GM12878 (cell line): ENCODE measurements around the gene KRTAP19-1. TPM values are rescaled to one million over a fixed set of nuclear protein-coding genes. Genes with fewer than 3 reads are reported as not detected.

Experiments
- ATAC-seq: fragments of 200-7000 bp; cut with Tn5 transposase; 3 replicates; pipeline ENCODE4 v1.9.1; 2020; ENCODE audit warnings: mild to moderate bottlenecking, moderate library complexity
- BruUV-seq: library from RNA; stranded (reverse); fragments of 400-500 nt; replicated peaks from 2 replicates; lab custom pipeline; 2021; lab: Mats Ljungman, UMichigan
- CTCF ChIA-PET: fragments of 300-600 bp; sonication (Branson Sonifier 250); formaldehyde crosslinking; extraction: SDS; loops from one replicate; lab custom pipeline; 2021; ENCODE audit warnings: inconsistent platforms; lab: Yijun Ruan, JAX
- POLR2A ChIA-PET: fragments of 350-600 bp; formaldehyde crosslinking; extraction: SDS; loops from one replicate; lab custom pipeline; 2021; ENCODE audit warnings: inconsistent platforms; lab: Charles Lee
- RAD21 ChIA-PET: fragments of 300-600 bp; sonication (Branson Sonifier 250); formaldehyde crosslinking; loops from one replicate; lab custom pipeline; 2023; ENCODE audit warnings: antibody characterized with exemption; ENCODE audit not compliant: unreplicated experiment; lab: Charles Lee
- SMC1A ChIA-PET: fragments of 300-600 bp; sonication (Branson Sonifier 250); formaldehyde crosslinking; loops from one replicate; lab custom pipeline; 2023; ENCODE audit not compliant: unreplicated experiment, uncharacterized antibody; lab: Charles Lee
- DNase-seq: peaks from one replicate; pipeline ENCODE4 v3.0.0-alpha.2; 2011; ENCODE audit warnings: low read depth, low spot score
- FAIRE-seq: peaks from 3 replicates; lab custom pipeline; 2011; peaks lifted over from hg19 to GRCh38; lab: Jason Lieb, UNC
- H2AFZ ChIP-seq: 2 replicates; pipeline ENCODE4 v1.6.0; 2011; ENCODE audit warnings: low read depth, low read length, control low read depth; ENCODE audit not compliant: control insufficient read depth
- H3K27ac ChIP-seq: 2 replicates; pipeline ENCODE4 v1.5.1; 2011; ENCODE audit warnings: control low read depth; ENCODE audit not compliant: control insufficient read depth, insufficient read depth
- H3K27me3 ChIP-seq, 2 experiments: replicated peaks in 1 of 2; 2 replicates each; pipeline versions ENCODE4 v1.6.0 to v1.6.1; 2011; ENCODE audit warnings: low read length in 1 of 2; ENCODE audit not compliant: control insufficient read depth in 2 of 2, insufficient read depth in 2 of 2
- H3K36me3 ChIP-seq, 2 experiments: 2 replicates each; pipeline ENCODE4 v1.5.1; 2011; ENCODE audit warnings: low read length in 1 of 2; ENCODE audit not compliant: control insufficient read depth in 2 of 2, insufficient read depth in 2 of 2
- H3K4me1 ChIP-seq: 2 replicates; pipeline ENCODE4 v1.6.1; 2011; ENCODE audit warnings: mild to moderate bottlenecking, low read length, moderate library complexity, mixed read lengths; ENCODE audit not compliant: control insufficient read depth, insufficient read depth
- H3K4me2 ChIP-seq: 2 replicates; pipeline ENCODE4 v1.6.0; 2011; ENCODE audit warnings: control low read depth; ENCODE audit not compliant: control insufficient read depth, insufficient read depth
- H3K4me3 ChIP-seq: fragments of 200-600 bp; sonication (generic); 2 replicates; pipeline ENCODE4 v1.5.1; 2016
- H3K79me2 ChIP-seq: 2 replicates; pipeline ENCODE4 v1.6.0; 2011; ENCODE audit warnings: low read length; ENCODE audit not compliant: control insufficient read depth, insufficient read depth
- H3K9ac ChIP-seq: 2 replicates; pipeline ENCODE4 v1.8.0; 2011; ENCODE audit warnings: low read length, control low read depth, mixed read lengths; ENCODE audit not compliant: control insufficient read depth, insufficient read depth
- H3K9me3 ChIP-seq: replicated peaks from 3 replicates; pipeline ENCODE4 v1.5.1; 2011; ENCODE audit warnings: mild to moderate bottlenecking, low read length; ENCODE audit not compliant: control insufficient read depth, insufficient read depth
- H4K20me1 ChIP-seq: 2 replicates; pipeline ENCODE4 v1.6.0; 2011; ENCODE audit not compliant: control insufficient read depth, insufficient read depth
- ETV6 ChIP-seq, 2 experiments: fragments of 450-650 bp in 1 of 2; IDR thresholded peaks in 1 of 2; conservative IDR thresholded peaks in 1 of 2; 2 replicates each; pipeline ENCODE4 v1.6.1; 2014; ENCODE audit warnings: antibody characterized with exemption in 1 of 2, borderline replicate concordance in 1 of 2, low read depth in 1 of 2, mild to moderate bottlenecking in 1 of 2, moderate library complexity in 1 of 2
- FOS ChIP-seq: IDR thresholded peaks from 3 replicates; pipeline ENCODE4 v1.6.1; 2011; ENCODE audit warnings: borderline replicate concordance; ENCODE audit not compliant: insufficient read length; ENCODE audit errors: extremely low read depth
- IRF5 ChIP-seq: fragments of 450-650 bp; IDR thresholded peaks from 2 replicates; pipeline ENCODE4 v1.6.1; 2017; ENCODE audit warnings: borderline replicate concordance
- WGBS: methylation state at CpG from one replicate; pipeline ENCODE4 v1.1.6; 2016; ENCODE audit warnings: low lambda C conversion rate; ENCODE audit not compliant: insufficient replicate concordance, insufficient coverage; ENCODE audit errors: missing lambda C conversion rate; 5-methylcytosine and 5-hydroxymethylcytosine counted together
- in situ Hi-C: fragments of 300-500 bp; cut with MboI; formaldehyde crosslinking; loops from 9 replicates; pipeline ENCODE4 v1.14.3; 2018; ENCODE audit warnings: mixed read lengths
- intact Hi-C: fragments of 100-400 bp; cut with micrococcal nuclease; formaldehyde crosslinking; loops from one replicate; pipeline ENCODE4 v1.14.2; 2022; ENCODE audit not compliant: unreplicated experiment
- polyA plus RNA-seq, 11 experiments: library from polyadenylated mRNA; depleted of rRNA in 4 of 11; unstranded in 6 of 11; stranded (reverse) in 5 of 11; fragments of >200 nt; fragmentation: Nextera tagmentation in 4 of 11; fragmentation: Illumina TruSeq in 1 of 11; extraction: Ambion mirVana in 4 of 11; extraction: Trizol in 1 of 11; gene quantifications; 1 replicate in 1 of 11; 2 replicates in 10 of 11; pipeline versions ENCODE4 v1.2.1 to v1.2.3, GENCODE V29; 2011 to 2016; ENCODE audit warnings: inconsistent platforms in 2 of 11, missing spikeins in 2 of 11, low read depth in 1 of 11
- total RNA-seq, 4 experiments: library from RNA; depleted of rRNA in 3 of 4; stranded (reverse); fragments of >200 nt in 3 of 4; fragmentation: Illumina TruSeq in 1 of 4; extraction: Trizol in 1 of 4; gene quantifications; 2 replicates each; pipeline versions ENCODE4 v1.2.1 to v1.2.3, GENCODE V29; 2013 to 2021

KRTAP19-1 gene
- total and polyA plus RNA-seq, 10 of the 15 experiments (the other 5 are each of a cell fraction or from before 2014, with no cell fraction given), result not detected

GRCh38 chr21:30448514-30448913 is 31.7 kb downstream of the KRTAP19-1 start:
- ChIA-PET CTCF (no interaction called here), POLR2A (interaction anchor here (0.6 kb wide), 2 partner anchors 34 to 215 kb away, joined by 3 to 4 read pairs; no protein-coding TSS in a partner anchor), RAD21 (no interaction called here), SMC1A (no interaction called here)
- H3K36me3 ChIP-seq, result no peaks in the 10 kb centered on the region
- intact Hi-C loops, result loop anchor here (10.0 kb wide), 1 partner anchor 56 kb away; the partner anchor contains the start of gene KRTAP19-5
- no peak overlapping the region for H3K4me2 ChIP-seq
- H3K79me2 ChIP-seq, result no peaks in the 10 kb centered on the region
- no peak for ATAC-seq
- H3K27ac ChIP-seq, result no peak overlapping the region
- H3K4me1 ChIP-seq, result no peaks in the 10 kb centered on the region
- FAIRE-seq, result no peak
- H4K20me1 ChIP-seq, result no peaks in the 10 kb centered on the region
- no peaks in the 10 kb centered on the region for H3K27me3 ChIP-seq
- H3K9me3 ChIP-seq, result no peaks in the 10 kb centered on the region
- H2AFZ ChIP-seq, result no peak overlapping the region
- no peak overlapping the region for H3K9ac ChIP-seq
- TF ChIP-seq FOS (no peak), ETV6 (conservative IDR thresholded peaks at IDR 0.05 in 1 of 2, IDR thresholded peaks at IDR 0.05 in 1 of 2; ENCODE audit: borderline replicate concordance in 1 of 2, low read depth in 1 of 2) (no peak)
- no TSS peak for BruUV-seq
- in situ Hi-C loops, result no loop called here
- 21% methylated on average over 3 of the region's 3 CpGs for WGBS
- H3K4me3 ChIP-seq, result no peak overlapping the region
- DNase-seq, result no peak

GRCh38 chr21:30447056-30447455 is 33.1 kb downstream of the KRTAP19-1 start:
- no peaks in the 10 kb centered on the region for H4K20me1 ChIP-seq
- intact Hi-C loops (loop anchor here (10.0 kb wide), 1 partner anchor 58 kb away; the partner anchor contains the start of gene KRTAP19-5), in situ Hi-C loops (no loop called here)
- DNase-seq, result no peak
- H3K79me2 ChIP-seq, result no peaks in the 10 kb centered on the region
- no peak overlapping the region for H3K27ac ChIP-seq
- no peak overlapping the region for H2AFZ ChIP-seq
- no peaks in the 10 kb centered on the region for H3K36me3 ChIP-seq
- H3K4me1 ChIP-seq, result no peaks in the 10 kb centered on the region
- POLR2A ChIA-PET, result no interaction called here
- TF ChIP-seq IRF5, result no peak
- TF ChIP-seq, all 136 proteins: peak for 0
- no peak overlapping the region for H3K4me2 ChIP-seq
- no peak overlapping the region for H3K4me3 ChIP-seq
- FAIRE-seq (no peak), ATAC-seq (no peak)
- no peaks in the 10 kb centered on the region for H3K27me3 ChIP-seq
- H3K9ac ChIP-seq, result no peak overlapping the region
- CTCF ChIA-PET, result no interaction called here
- RAD21 ChIA-PET, result no interaction called here
- 0% methylated on average over 4 of the region's 4 CpGs for WGBS
- SMC1A ChIA-PET, result no interaction called here
- H3K9me3 ChIP-seq, result no peaks in the 10 kb centered on the region
- no TSS peak for BruUV-seq
